Activated CD8-positive, alpha-beta memory T cell treated with anti-CD3 and anti-CD28 coated beads for 24 hours (primary cell): Measurements from ENCODE around the gene F2RL3.
"Not testable (repeated sequence)": the region's sequence is repeated elsewhere in the genome, so short reads cannot be mapped to it uniquely, and the experiment has no call there.

ENCODE experiments used
- DNase-seq: peaks from one replicate; pipeline ENCODE4 v3.0.0-alpha.2; 2020

F2RL3 gene

DNA sequence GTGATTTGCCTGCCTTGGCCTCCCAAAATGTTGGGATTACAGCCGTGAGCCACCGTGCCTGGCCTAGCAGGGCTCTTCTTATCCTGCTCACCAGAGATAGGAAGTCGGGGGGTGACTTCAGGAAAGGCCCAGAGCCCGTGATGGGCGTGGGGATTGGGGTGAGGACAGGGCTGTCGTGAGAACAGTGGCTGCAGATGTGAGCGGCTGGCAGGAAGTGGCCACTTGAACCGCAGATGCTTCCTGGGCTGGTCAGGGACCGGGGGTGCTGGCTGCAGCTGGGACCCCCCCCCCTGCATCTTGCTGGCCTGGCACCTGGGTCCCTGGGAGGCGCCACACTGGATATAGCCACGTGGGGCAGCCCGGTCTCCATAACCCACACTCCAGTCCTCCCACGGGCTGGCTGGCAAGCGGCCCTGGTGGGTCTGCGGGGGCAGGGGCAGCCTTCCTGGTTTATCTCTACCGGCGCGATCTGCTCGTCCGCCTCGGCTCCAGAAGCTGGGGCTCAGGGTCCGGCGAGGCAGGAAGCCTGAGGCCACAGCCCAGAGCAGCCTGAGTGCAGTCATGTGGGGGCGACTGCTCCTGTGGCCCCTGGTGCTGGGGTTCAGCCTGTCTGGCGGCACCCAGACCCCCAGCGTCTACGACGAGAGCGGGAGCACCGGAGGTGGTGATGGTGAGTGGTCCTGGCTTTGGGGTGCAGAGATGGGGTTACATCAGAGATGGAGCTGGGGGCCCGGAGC, at the start of gene F2RL3:
TSS of gene F2RL3 (plus strand) at position 371 of the 737 bp plus-strand sequence. CDS start at position 562, 191 bp downstream.
- no peak for DNase-seq

- no peak for DNase-seq
Observed at GRCh38 chr19:16841391-16841926, 47.3 kb upstream of the F2RL3 start.

DNA sequence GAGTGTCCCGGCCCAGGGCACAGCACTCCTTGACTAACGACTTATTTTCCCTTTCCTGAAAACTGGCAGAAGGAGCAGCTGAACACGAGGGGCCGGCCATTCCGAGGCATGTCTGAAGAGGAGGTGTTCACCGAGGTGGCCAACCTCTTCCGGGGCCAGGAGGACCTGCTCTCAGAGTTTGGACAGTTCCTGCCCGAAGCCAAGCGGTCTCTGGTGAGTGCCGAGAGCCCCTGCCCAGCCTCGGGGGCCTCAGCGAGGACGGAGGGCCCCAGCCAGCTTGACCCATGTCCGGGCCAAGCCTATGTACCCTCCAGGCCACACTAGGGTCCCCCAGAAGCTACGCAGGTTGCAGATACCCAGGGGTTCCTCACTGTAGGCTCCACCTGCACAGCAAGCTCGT, 41.9 kb upstream of the F2RL3 start:
- DNase-seq, result no peak

- DNase-seq, result no peak
Observed at GRCh38 chr19:16847430-16847829, 41.4 kb upstream of the F2RL3 start.

- no peak for DNase-seq
Observed at GRCh38 chr19:16849168-16849567, 39.6 kb upstream of the F2RL3 start.

DNA sequence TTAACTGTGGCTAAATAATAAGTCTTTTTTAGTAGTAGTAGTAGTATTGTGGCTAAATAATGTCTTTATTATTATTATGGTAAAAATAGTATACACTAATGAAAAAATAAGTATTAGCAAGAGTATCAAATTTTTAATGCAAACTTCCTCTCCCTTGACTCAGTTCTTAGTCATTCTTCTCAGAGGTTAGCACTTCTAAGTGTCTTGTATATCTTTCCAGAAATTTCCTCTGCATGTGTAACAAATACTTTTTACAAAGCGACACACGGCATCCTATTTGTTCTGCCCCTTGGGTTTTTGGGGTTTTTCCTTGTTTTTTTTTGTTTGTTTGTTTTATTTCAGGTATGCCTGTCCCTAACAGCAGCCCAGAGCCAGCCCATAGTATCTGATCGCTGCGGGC, 38.7 kb upstream of the F2RL3 start:
- no peak for DNase-seq

DNA sequence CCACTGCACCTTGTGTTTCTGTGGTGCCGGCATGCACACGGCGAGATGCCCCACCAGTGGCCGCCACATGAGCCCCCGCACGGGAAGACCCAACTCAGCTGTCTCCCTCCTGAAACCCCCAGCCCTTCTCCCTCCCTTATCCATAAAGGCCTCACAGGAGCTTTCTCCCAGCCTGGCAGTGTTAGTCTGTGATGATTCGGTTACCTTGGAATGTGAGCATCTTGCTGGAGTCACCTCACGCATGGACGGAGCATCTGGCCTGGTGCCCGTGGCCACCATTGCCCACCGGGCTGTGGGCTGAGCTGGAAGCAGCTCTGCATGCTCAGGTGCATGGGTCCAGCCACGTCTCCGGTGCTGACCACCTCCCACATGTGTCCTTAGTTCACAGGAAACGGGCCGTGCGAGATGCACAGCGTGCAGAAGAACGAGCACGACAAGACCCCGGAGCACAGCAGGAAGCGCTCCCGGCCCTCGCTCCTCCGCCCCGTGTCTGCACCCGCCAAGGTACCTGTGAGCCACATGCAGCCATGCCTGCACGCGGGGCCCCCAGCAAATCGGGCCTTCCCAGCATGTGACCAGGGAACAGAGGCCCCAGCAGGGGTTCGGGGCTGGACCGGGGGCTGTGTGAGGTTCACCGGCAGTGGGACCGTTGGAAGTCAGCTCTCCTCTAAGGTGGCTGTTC, 37.6 kb upstream of the F2RL3 start:
- DNase-seq, result no peak

DNA sequence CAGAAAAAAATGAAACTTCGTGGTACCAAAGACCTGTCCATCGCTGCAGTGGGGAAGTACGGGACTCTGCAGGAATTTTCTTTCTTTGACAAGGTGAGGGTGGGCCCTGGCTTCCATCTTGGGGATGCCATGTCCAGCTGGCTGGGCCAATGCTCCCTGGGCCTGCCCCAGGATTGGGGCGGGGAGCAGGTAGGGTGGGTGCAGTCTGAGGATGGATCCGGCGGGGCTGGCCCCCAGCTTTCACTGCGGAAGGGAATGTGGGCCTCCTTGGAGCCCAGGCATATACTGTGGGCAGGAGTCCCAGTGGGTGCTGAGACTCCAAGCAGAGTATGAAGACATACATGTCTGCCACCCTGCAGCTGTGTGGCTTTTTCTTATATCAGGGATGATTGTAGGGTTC, 35.7 kb upstream of the F2RL3 start:
- no peak for DNase-seq

- DNase-seq, result no peak
Observed at GRCh38 chr19:16856091-16856490, 32.7 kb upstream of the F2RL3 start.

- DNase-seq, result no peak
Observed at GRCh38 chr19:16859626-16860025, 29.2 kb upstream of the F2RL3 start.

DNA sequence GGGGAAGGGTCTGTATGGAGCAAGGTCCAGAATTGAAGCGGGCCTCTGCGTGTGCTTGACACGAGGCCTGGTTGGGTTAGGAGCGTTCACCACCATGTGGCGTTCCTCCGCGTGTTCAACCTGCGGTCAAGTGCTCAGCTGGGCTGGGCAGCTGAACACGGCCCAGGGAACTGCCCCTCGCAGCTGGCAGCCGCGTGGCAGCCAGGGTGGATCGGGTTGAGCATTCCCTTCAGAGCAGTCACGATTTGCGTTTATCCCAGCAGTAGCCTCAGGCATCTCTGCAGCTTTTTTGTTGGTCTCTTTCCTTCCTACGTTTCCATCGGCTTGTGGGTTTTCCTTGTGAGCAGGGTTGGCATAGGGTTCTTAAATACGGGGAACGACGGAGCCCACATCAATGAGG, 28.7 kb upstream of the F2RL3 start:
- DNase-seq, result no peak

DNA sequence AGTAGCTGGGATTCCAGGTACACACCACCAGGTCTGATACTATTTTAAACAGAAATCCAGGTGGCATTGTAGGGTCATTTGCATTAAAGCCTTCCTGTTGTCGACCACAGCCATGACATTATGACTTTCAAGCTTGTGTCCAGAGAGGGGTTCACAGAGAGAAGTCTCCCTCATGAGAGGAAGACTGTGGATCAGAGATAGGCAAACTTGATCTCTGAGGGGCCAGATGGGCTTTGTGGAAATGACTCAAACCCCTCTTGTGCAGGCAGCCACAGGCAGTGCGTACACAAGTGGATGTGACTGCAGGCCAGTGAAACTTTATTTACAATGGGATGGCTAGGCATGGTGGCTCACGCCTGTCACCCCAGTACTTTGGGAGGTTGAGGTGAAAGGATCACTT, 27.8 kb upstream of the F2RL3 start:
- DNase-seq, result no peak

DNA sequence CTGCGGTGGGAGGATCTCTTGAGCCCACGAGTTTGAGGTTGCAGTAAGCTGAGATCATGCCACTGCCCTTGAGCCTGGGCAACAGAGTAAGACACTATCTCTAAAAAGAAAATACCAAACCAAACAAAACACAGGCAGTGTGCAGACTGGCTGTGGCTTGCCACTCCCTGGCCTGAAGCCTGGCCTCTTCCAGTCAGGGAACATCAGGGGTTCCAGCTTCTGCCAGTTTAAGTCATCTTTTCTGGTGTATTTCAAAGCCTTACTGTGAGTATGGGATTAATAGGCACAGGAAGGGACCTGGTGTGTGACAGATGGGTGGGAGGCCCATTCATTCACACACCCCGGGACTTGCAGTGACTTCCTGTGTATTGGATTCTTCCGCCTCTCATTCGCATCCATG, 27.0 kb upstream of the F2RL3 start:
- no peak for DNase-seq

GRCh38 chr19:16862826-16863415, 25.9 kb upstream of the F2RL3 start:
- no peak for DNase-seq

DNA sequence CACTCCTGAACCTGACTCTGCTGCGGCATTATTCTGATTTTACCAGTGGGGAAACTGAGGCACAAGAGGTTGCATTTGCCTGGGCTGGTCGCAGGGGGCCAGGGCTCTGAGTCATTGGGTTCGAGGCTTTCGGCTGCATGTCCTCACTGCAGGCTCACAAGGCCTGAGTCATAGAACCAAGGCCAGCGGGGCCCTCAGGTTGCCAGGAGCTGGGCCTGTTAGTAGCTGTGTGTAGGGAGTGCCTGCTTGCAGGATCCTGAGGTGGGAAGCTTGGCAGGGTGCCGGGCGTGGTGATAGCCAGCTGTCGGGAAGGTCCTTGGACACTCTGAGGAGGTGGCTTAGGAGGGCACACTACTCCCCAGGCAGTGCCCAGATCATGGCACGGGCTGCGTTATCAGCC, 21.6 kb upstream of the F2RL3 start:
- no peak for DNase-seq

GRCh38 chr19:16868423-16869130, 20.2 kb upstream of the F2RL3 start:
- no peak for DNase-seq

- no peak for DNase-seq
Observed at GRCh38 chr19:16869331-16869972, 19.3 kb upstream of the F2RL3 start.

- no peak for DNase-seq
Observed at GRCh38 chr19:16871871-16872270, 16.9 kb upstream of the F2RL3 start.

DNA sequence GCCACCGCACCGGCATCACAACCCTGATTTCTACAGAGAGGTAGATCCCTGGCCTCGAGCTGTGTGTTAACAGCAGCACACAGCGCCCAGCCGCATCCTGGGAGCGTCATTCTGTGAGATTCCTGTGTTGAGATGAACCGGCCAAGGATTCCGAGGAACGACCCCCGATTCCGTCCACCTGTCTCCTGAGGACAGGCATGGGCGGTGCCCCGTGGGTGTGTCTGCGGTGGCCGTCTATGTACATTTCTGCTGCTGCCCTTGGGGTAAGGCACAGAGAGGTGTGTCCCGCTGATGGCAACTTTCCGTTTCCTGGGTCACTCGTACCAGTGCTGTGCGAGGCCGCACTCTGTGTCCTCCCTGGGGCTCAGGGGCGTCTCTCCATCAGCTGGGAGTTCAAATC, 16.1 kb upstream of the F2RL3 start:
- DNase-seq, result no peak

DNA sequence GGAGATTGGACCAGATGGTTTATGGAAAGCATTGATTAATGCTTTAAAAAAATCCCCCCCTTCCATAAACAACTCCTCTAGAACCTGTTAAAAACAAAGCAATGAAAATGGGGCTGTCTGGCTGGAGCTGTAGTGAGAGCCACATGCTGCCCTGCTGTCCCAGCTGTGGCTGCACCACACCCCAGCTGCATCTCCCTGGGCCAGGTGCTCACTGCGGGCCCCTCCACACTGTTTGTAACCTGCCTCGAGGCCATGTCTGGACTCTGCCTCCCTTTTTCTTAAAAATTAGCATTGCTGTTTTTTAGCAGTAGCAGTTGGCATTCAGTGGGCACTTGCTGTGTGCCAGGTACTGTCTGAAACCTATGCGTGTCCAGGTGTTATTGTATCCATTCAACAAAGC, 15.2 kb upstream of the F2RL3 start:
- no peak for DNase-seq

DNA sequence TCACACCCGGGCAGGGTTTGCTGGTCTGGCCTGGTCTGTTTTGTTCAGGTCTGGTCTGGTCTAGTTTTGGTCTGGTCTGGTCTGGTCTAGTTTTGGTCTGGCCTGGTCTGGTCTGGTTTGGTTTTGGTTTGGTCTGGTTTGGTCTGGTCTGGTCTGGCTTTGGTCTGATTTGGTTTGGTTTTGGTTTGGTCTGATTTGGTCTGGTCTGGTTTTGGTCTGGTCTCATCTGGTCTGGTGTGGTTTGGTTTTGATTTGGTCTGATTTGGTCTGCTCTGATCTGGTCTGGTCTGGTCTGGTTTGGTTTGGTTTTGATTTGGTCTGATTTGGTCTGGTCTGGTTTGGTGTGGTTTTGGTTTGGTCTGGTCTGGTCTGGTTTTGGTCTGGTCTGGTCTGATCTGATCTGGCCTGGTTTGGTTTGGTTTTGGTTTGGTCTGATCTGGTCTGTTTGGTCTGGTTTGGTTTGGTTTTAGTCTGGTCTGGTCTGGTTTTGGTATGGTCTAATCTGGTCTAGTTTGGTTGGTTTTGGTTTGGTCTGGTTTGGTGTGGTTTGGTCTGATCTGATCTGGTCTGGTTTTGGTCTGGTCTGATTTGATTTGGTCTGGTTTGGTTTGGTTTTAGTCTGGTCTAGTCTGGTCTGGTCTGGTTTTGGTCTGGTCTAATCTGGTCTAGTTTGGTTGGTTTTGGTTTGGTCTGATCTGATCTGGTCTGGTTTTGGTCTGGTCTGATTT, 14.4 kb upstream of the F2RL3 start:
- DNase-seq, result no peak

GRCh38 chr19:16874978-16875299, 13.9 kb upstream of the F2RL3 start:
- not testable (repeated sequence) for DNase-seq
